Colonic mucosa (tissue), 4 donors: ENCODE results near the gene DNAJC8. TPM values are rescaled to one million over a fixed set of nuclear protein-coding genes. Genes with fewer than 3 reads are reported as not detected.

Experiments
- DNase-seq: peaks from one replicate; pipeline ENCODE4 v3.0.0-alpha.2; 2020
- H3K27ac ChIP-seq: fragments of 200-600 bp; one replicate; pipeline ENCODE4 v1.8.0; 2021
- H3K27me3 ChIP-seq: fragments of 200-600 bp; one replicate; pipeline ENCODE4 v1.8.0; 2021
- H3K36me3 ChIP-seq: fragments of 200-600 bp; one replicate; pipeline ENCODE4 v1.8.0; 2021
- H3K4me1 ChIP-seq: fragments of 200-600 bp; one replicate; pipeline ENCODE4 v1.8.0; 2021; ENCODE audit warnings: mild to moderate bottlenecking
- H3K4me3 ChIP-seq: fragments of 200-600 bp; one replicate; pipeline ENCODE4 v1.8.0; 2021
- H3K9ac ChIP-seq, 2 donors: one replicate each; pipeline ENCODE4 v1.7.0; 2013; ENCODE audit warnings: control low read depth in 2 of 2, low read depth in 2 of 2, low read length in 2 of 2
- H3K9me3 ChIP-seq: fragments of 200-600 bp; one replicate; pipeline ENCODE4 v1.8.0; 2021
- intact Hi-C: fragments of 100-400 bp; cut with DNase I; formaldehyde crosslinking; loops from one replicate; pipeline ENCODE4 v1.14.1; 2022
- total RNA-seq, 2 donors: library from RNA; stranded (reverse); fragmentation: NEBNext Ultra II Directional in 1 of 2; extraction: Animal tissue kit (Norgen Biotek cat#: 25700) in 1 of 2; gene quantifications; one replicate each; pipeline ENCODE4 v1.2.1, GENCODE V29; 2021
- TF ChIP-seq, protein P1 (sequence below): fragments of 200-600 bp; IDR thresholded peaks from one replicate; pipeline ENCODE4 v1.8.0; 2022; ENCODE audit warnings: antibody characterized with exemption, mild to moderate bottlenecking
- donor health status: healthy.
- donor health status: DM: no; HTN: no; CAD: no.
- donor health status: DM: no; HTN: no; CAD: no.

DNAJC8 gene
- total RNA-seq, 2 donors from 2014 or later, result 53.1 to 57.2 TPM

DNA sequence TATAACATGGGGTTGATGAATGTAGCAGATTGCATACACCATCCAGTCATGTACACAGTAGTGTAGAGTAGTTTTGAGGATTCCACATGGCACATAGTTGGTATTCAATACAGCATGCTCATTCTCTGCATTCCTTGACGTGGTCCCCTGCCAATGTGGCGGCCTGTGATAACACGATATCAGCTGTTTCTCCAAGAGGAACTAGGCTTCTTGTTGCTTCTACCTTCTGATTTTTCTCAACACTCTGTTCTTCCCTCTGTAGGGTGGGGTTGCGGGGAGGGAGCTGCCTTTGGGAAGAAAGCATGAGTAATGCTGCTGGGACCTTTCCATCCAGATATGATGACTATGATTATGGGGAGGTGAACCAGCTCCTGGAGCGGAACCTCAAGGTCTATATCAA lies 45.9 kb upstream of the DNAJC8 start:
- Histone ChIP-seq H3K4me1 (peaks cover 11% of the 10 kb centered on the region), H3K9ac (no peak overlapping the region), H3K27me3 (no peaks in the 10 kb centered on the region), H3K4me3 (no peak overlapping the region), H3K36me3 (no peaks in the 10 kb centered on the region), H3K27ac (no peak overlapping the region), H3K9me3 (no peaks in the 10 kb centered on the region)
- TF ChIP-seq, protein P1, sequence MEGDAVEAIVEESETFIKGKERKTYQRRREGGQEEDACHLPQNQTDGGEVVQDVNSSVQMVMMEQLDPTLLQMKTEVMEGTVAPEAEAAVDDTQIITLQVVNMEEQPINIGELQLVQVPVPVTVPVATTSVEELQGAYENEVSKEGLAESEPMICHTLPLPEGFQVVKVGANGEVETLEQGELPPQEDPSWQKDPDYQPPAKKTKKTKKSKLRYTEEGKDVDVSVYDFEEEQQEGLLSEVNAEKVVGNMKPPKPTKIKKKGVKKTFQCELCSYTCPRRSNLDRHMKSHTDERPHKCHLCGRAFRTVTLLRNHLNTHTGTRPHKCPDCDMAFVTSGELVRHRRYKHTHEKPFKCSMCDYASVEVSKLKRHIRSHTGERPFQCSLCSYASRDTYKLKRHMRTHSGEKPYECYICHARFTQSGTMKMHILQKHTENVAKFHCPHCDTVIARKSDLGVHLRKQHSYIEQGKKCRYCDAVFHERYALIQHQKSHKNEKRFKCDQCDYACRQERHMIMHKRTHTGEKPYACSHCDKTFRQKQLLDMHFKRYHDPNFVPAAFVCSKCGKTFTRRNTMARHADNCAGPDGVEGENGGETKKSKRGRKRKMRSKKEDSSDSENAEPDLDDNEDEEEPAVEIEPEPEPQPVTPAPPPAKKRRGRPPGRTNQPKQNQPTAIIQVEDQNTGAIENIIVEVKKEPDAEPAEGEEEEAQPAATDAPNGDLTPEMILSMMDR, result no peak
- intact Hi-C loops, result loop anchor here (10.0 kb wide), 1 partner anchor 66 kb away; no protein-coding TSS in a partner anchor
- no peak for DNase-seq

DNA sequence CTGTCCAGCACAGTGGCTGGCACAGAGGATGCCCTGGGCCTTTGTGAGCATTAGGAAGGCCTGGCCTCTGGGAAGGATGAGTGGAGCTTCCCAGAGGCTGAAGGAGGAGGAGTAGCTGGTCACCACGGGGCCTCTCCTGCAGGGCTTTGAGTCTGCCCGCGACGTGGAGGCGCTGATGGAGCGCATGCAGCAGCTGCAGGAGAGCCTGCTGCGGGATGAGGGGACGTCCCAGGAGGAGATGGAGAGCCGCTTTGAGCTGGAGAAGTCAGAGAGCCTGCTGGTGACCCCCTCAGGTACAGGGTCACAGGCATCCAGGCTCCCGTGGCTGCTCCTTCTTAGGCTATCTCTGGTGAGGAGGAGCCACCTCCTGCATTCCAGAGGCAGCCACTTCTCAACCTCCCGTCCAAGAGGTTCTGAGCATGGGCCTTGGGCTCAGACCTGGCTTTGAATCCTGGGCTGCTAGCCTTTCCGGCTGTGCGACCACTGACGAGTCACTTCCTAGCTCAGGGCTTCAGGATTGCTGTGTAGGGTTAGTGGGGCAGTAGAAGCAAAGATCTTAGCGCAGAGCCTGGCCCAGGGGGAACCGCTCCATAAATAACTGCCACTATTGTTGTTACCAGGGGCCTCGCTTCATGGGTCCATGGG lies 40.5 kb upstream of the DNAJC8 start:
- intact Hi-C loops, result loop anchor here (10.0 kb wide), 1 partner anchor 71 kb away; no protein-coding TSS in a partner anchor
- no peak overlapping the region for H3K27ac ChIP-seq
- H3K9ac ChIP-seq, result no peak overlapping the region
- no peak for DNase-seq
- no peaks in the 10 kb centered on the region for H3K4me1 ChIP-seq
- no peaks in the 10 kb centered on the region for H3K27me3 ChIP-seq
- TF ChIP-seq, protein P1, result no peak
- no peak overlapping the region for H3K4me3 ChIP-seq
- no peaks in the 10 kb centered on the region for H3K9me3 ChIP-seq
- no peaks in the 10 kb centered on the region for H3K36me3 ChIP-seq

DNA sequence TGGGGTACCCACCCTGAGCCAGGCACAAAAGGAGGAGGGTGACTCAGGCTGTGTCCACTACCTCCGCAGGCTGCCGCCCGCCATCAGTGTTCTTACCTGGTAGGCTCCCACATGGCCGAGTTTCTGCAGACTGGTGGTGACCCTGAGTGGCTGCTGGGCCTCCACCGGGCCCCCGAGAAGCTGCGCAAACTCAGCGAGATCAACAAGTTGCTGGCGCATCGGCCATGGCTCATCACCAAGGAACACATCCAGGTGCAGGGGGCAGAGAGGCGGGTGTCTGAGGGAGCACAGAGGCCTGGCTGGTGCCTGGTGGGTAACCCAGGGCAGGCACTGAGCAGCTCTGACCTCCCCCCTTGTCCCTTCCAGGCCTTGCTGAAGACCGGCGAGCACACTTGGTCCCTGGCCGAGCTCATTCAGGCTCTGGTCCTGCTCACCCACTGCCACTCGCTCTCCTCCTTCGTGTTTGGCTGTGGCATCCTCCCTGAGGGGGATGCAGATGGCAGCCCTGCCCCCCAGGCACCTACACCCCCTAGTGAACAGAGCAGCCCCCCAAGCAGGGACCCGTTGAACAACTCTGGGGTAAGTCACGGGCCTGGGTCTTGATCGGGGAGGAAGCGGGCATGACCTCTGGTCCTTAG lies 39.5 kb upstream of the DNAJC8 start:
- Histone ChIP-seq H3K9ac (no peak overlapping the region), H3K36me3 (no peaks in the 10 kb centered on the region), H3K27me3 (no peaks in the 10 kb centered on the region), H3K27ac (no peak overlapping the region), H3K9me3 (no peaks in the 10 kb centered on the region), H3K4me3 (no peak overlapping the region), H3K4me1 (no peaks in the 10 kb centered on the region)
- intact Hi-C loops, result loop anchor here (10.0 kb wide), 1 partner anchor 72 kb away; no protein-coding TSS in a partner anchor
- TF ChIP-seq, protein P1, result no peak
- DNase-seq, result no peak

DNA sequence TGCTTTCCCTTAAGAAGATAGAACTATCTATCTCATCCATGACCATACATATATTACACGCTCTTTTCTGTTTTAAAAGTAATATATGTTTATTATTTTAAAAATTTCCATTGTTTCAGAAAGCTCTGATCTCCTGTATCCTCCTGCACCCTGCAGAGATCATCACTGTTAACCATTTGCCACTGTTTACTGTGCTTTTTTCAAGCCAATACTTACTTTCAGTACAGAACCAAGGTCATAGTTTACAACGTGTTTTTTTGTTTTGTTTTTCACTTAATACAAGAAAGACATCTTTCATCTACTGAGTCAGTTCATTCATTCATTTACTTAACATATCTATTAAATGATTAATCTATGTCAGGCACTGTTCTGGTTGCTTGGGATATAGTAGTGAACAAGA lies 36.7 kb upstream of the DNAJC8 start:
- no peak overlapping the region for H3K27ac ChIP-seq
- H3K4me3 ChIP-seq, result no peak overlapping the region
- no peak for DNase-seq
- TF ChIP-seq, protein P1, result no peak
- no peaks in the 10 kb centered on the region for H3K4me1 ChIP-seq
- no peak overlapping the region for H3K9ac ChIP-seq
- intact Hi-C loops, result no loop called here
- no peaks in the 10 kb centered on the region for H3K27me3 ChIP-seq
- no peaks in the 10 kb centered on the region for H3K9me3 ChIP-seq
- H3K36me3 ChIP-seq, result no peaks in the 10 kb centered on the region

DNA sequence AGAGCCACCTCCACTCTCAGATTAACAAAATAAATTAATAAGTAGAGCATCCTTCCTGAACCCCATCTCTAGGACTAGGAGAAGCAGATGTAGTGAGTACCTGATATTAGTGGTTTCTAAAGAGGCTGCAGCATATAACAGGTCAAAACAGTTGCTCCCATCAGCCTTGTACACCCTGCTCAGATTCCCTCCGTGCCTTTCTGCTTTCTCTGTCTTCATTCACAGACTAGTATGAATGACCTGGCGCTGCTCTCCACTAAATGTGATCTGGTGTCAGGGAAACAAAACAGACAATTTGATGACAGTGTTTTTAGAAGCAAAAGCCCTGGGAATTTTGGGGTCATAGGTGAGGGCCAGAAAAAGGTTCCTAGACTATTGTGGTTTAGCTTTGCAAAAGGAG lies 34.8 kb upstream of the DNAJC8 start:
- Histone ChIP-seq H3K9me3 (no peaks in the 10 kb centered on the region), H3K4me3 (no peak overlapping the region), H3K36me3 (no peaks in the 10 kb centered on the region), H3K9ac (no peak overlapping the region), H3K27me3 (no peaks in the 10 kb centered on the region), H3K27ac (no peak overlapping the region), H3K4me1 (peaks cover 11% of the 10 kb centered on the region)
- TF ChIP-seq, protein P1, result no peak
- intact Hi-C loops, result no loop called here
- no peak for DNase-seq
